Testis (tissue), 2 donors: ENCODE results near the gene CPEB1.
"Not testable (repeated sequence)": the region's sequence is repeated elsewhere in the genome, so short reads cannot be mapped to it uniquely, and the experiment has no call there.

Source experiments
- POLR2A ChIP-seq: fragments of 450-650 bp; IDR thresholded peaks from one replicate; pipeline ENCODE4 v1.6.1; 2017; ENCODE audit warnings: antibody characterized with exemption, mild to moderate bottlenecking, moderate library complexity
- TF ChIP-seq, protein P1 (sequence below), 3 experiments: fragments of 450-650 bp in 2 of 3; fragments of 200-600 bp in 1 of 3; sonication (generic) in 1 of 3; IDR thresholded peaks; one replicate each; pipeline ENCODE4 v1.5.1; 2016 to 2019; ENCODE audit warnings: antibody characterized with exemption in 3 of 3, mild to moderate bottlenecking in 2 of 3, moderate library complexity in 1 of 3

DNA sequence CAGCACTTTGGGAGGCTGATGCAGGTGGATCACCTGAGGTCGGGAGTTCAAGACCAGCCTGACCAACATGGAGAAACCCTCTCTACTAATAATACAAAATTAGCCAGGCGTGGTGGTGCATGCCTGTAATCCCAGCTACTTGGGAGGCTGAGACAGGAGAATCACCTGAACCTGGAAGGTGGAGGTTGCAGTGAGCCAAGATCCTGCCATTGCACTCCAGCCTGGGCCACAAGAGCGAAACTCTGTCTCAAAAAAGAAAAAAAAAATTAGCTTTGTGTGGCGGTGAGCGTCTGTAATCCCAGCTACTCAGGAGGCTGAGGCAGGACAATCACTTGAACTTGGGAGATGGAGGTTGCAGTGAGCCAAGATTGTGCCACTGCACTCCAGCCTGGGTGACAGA lies 112.0 kb downstream of the CPEB1 start:
- TF ChIP-seq, protein P1, sequence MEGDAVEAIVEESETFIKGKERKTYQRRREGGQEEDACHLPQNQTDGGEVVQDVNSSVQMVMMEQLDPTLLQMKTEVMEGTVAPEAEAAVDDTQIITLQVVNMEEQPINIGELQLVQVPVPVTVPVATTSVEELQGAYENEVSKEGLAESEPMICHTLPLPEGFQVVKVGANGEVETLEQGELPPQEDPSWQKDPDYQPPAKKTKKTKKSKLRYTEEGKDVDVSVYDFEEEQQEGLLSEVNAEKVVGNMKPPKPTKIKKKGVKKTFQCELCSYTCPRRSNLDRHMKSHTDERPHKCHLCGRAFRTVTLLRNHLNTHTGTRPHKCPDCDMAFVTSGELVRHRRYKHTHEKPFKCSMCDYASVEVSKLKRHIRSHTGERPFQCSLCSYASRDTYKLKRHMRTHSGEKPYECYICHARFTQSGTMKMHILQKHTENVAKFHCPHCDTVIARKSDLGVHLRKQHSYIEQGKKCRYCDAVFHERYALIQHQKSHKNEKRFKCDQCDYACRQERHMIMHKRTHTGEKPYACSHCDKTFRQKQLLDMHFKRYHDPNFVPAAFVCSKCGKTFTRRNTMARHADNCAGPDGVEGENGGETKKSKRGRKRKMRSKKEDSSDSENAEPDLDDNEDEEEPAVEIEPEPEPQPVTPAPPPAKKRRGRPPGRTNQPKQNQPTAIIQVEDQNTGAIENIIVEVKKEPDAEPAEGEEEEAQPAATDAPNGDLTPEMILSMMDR (IDR thresholded peaks at IDR 0.05) = not testable (repeated sequence)
- not testable (repeated sequence) for TF ChIP-seq POLR2A
